UCSD-AML1 (cell line): ENCODE data around the gene FMN1.

ENCODE experiments used
- DNase-seq: peaks from one replicate; lab custom pipeline; 2025; ENCODE audit not compliant: unreplicated experiment; lab: John Stamatoyannopoulos, UW

Gene FMN1

DNA sequence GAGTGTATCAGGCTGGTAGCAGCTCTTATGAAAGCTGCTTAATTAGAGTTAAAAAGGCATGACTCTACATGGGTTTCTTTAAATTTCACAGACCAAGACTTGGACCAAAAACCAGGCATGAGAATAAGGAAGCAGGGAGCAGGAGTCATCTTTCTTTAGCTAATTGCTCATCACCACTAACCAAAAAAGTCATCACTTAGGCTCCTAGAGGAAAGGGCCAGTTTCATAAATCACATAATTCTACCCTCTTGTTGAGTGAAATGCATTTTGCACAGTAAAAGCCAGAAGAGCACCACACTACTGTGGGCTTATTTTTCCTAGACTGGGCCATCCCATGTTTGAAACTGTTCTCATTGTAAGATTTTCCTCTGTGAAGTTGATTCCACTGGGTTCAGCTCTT, 301.1 kb downstream of the FMN1 start:
- DNase-seq, result no peak

- no peak for DNase-seq
Observed at GRCh38 chr15:32889214-32889613, 305.3 kb downstream of the FMN1 start.

DNA sequence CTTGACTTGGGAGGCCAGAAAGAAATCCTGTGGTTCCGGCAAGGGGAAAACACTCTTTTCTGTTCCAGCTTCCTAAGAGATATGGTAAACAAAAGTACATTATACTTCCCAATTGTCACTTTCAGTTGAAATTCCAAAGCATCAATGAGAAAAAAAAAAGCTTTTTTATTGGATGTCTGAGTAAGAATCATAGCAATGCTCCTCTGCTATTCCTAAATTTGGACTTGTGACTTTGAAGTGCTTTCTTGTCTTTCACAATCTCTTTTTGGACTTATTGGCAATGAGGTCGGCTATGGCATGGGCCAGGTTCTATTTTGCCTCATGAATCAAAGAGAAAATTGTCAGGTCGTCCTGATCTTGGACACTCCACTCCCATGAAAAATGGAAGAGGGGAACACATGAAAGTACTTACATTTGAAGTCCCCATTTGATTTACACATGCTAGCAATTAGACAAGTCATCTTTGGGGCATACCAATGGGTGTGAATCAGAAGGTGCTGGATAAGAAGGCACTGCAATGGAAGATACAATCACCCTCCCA, 306.2 kb downstream of the FMN1 start:
- no peak for DNase-seq

DNA sequence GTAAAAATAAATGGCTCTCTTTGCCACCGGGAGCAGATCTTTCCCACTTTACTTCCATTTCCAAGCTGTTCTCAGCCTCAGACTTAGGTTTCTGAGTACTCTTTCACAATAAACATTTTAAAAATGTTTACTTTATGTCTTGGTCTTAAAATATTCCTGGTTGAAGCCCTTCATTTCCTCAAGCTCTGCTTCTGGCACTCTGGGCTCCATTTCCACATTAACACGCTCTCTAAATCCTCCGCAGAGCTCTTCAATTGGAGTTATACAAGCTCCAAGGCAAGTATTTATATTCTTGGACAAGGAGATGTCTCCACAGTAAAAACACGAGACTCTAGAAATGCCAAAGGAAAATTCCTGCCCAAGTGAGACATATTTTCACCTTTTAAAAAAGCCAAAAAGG, 307.4 kb downstream of the FMN1 start:
- no peak for DNase-seq

- DNase-seq, result no peak
Observed at GRCh38 chr15:32886459-32886858, 308.1 kb downstream of the FMN1 start.

- DNase-seq, result no peak
Observed at GRCh38 chr15:32885713-32886112, 308.8 kb downstream of the FMN1 start.

DNA sequence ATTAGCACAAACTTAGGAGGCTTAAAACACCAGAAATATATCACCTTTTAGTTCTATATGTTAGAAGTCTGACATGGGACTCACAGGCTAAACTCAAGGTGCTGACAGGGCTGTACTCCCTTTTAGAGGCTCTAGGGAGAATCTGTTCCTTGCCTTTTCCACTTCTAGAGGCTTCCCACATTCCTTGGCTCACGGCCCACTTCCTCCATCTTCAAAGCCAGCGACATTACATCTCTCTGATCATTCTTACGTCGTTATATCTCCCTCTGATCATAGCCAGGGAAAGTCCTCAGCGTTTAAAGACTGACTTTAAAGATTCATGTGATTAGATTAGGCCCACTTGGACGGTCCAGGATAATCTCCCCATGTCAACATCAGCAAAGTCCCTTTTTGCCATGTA, 310.4 kb downstream of the FMN1 start:
- DNase-seq, result no peak

DNA sequence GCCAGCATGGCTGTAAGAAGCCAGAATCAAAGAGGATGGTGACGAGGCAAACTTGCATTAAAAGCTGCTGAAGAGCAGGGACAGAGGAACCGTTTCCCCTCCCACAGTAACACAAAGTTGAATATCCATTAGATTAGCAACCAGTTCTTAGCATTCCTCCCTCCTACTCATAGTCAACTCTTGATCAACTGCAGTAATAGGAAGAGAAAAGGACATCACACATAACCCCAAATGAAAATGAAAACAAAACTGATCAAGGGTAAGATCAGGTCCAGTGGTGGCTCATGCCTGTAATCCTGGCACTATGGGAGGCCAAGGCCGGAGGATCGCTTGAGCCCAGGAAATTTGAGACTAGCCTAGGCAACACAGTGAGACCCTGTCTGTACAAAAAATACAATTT, 311.6 kb downstream of the FMN1 start:
- DNase-seq, result no peak

DNA sequence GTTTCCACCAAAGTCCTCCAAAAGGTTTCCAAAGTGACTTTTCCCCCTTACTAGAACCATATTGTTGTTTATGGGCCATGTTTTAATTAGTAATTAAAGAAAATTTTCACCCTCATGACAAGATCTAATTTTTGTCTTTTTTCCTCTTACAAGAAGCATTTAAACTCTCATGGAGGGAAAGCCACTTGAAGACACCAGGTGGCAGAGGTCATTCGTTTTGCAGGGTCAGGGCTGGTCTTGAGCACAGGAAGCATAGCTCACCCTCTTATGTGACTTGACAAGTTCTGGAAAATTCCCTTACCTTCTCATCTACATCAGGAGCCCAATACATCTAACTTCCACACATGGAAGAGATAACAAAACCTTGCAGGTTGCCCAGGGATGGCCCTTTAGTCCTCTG, 313.0 kb downstream of the FMN1 start:
- DNase-seq, result no peak

- no peak for DNase-seq
Observed at GRCh38 chr15:32880642-32881041, 313.9 kb downstream of the FMN1 start.

GRCh38 chr15:32879980-32880379, 314.5 kb downstream of the FMN1 start:
- no peak for DNase-seq

DNA sequence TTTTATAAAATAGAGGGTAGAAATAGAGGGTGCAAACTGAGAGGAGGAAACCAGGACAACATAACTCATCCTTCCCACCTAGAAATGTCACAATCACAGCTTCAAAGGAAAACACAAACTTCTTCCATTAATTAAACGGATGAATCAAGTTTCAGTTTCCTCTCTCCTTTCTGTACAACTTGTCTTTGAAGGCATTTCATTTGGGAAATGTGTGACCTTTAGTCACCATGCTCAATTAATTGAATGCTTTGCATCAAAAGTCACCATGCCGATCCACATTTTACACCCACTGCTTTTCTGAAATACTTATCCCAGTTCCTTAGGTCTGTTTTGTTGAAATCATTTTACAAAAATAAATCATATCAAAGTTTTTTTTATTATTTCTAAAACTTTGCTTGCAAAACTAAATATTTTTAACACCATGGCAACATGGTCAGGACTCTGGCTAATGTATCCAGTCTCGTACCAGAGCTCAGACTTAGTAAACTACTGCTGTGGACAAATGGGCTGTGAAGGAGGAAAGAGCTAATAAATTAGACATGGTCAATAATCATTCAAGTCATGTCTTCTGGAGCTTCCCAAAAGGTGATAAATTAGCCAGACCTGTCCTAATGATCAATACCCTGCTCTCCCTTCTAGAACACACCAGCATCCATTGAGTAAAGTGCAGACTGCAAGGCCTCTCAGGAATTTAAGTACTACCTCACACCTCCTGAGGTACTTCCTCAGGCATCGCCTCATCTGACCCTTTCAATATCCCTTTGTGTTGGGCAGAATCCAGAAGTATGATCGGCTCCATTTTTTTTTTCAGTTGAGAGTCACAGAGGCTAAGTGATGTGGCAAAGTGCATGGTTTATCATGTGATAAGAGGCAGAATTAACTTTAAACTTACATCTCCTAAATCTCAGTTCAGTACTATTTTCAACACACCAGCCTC, 315.4 kb downstream of the FMN1 start:
- DNase-seq, result no peak

- DNase-seq, result no peak
Observed at GRCh38 chr15:32878342-32878741, 316.2 kb downstream of the FMN1 start.

DNA sequence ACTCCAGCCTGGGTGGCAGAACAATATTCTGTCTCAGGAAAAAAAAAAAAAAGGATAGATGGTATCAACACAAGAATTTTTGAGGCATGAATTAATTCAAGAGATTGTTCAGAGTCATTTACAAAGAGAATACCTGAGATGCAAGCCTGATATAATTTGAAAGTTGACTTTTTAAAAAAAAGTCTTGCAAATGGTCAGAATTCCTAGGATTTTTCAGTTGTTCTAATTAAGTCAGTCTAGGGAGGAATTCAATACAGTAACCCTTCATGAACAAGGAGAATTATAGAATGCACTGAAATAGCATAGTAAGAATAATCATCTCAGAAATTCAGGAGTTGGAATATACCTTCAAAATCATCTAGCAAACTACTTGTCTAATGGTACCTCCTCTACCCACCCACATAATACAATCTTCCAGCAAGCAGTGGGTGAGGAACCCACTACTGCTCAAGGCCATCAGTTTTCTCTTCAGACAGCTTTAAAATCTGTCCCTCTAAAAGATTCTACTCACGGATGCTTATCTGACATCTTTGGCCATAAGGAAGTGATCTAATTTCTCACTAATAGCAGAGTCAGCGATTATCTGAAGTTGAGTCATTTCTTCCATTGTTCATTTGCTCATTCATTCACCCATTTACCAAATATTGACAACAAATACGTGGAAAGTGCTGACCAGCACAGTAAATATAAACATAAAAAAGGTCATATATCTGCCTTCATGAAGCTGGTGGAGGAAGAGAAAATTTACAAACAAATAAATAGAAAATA, 317.1 kb downstream of the FMN1 start:
- DNase-seq, result no peak

DNA sequence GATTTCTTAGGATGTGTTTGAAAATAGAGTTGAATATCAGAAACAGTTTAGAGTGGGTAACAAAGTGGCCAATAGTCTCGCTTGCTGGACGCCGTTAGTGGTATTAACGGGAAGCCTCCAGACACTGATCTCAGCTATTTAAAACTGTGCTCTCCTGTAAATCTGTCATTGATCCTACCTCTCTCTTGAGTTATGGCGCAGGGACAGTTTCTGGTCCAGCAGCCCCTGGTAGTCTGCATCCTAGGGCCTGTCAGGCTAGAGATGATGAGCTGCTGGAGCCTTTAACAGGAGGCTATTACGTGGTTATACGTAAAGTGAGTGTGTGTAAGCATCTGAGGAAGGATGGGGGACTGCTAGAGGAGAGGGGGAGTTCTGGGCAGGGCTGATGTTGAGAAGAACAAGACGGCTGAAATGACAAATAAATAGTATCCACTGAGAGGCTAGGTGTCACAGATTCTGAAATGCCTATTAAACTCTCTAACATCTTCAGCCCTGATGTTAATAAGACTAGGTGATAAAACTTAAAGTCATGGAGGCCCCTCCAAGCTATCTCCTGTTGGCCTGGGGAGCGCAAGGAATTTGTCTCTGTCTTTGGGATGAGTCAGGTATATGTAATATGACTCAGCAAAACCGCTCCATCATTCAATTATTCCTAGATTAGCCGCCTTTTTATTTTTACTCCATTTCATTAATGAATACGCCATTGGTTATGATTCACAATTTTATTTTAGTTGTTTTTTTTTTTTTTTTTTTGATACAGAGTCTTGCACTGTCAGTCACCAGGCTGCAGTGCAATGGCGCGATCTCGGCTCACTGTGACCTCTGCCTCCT, 321.0 kb downstream of the FMN1 start:
- no peak for DNase-seq

DNA sequence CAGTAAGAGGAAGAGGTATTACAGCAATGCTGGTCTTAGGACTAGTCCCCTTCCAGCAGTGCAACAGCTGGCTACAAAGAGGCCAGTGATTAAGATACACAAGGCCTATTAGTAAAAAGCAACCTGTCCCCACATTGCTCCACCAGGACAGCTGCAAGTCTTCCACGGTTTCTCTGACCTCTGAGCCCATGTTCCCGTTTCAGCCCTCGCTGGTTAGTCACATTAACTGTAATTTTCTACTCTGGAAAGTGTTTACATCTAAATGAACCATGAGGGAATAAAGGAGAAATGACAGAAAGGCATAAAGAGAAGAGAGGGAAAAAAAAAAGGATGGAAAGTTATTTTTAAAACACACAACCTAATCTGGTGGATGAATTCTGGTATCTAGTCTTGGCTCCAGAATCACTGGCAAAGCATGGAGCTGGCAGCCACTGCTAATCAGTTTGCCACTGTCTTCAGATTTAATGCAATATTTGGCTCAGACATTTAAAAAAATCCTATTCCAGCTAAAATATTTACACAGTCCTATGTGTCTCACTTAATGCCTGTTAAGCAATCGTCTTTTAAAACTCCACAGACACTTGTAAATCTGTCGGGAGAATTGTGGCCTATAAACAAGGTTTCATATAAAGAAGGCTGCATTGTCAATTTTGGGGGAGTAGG, 321.8 kb downstream of the FMN1 start:
- no peak for DNase-seq

GRCh38 chr15:32871883-32872282, 322.6 kb downstream of the FMN1 start:
- no peak for DNase-seq

- no peak for DNase-seq
Observed at GRCh38 chr15:32870240-32871033, 324.1 kb downstream of the FMN1 start.

- DNase-seq, result no peak
Observed at GRCh38 chr15:32869776-32870175, 324.7 kb downstream of the FMN1 start.

GRCh38 chr15:32867313-32867626, 327.2 kb downstream of the FMN1 start:
- DNase-seq, result no peak
